Measurements from ENCODE around the gene MEP1B. TPM values are rescaled to one million over a fixed set of nuclear protein-coding genes. Genes with fewer than 3 reads are reported as not detected.

Gene MEP1B
- total and polyA plus RNA-seq, 9 donors: 0.10 to 0.72 (median 0.10) TPM; not detected in 6

- TF ChIP-seq, protein P1, sequence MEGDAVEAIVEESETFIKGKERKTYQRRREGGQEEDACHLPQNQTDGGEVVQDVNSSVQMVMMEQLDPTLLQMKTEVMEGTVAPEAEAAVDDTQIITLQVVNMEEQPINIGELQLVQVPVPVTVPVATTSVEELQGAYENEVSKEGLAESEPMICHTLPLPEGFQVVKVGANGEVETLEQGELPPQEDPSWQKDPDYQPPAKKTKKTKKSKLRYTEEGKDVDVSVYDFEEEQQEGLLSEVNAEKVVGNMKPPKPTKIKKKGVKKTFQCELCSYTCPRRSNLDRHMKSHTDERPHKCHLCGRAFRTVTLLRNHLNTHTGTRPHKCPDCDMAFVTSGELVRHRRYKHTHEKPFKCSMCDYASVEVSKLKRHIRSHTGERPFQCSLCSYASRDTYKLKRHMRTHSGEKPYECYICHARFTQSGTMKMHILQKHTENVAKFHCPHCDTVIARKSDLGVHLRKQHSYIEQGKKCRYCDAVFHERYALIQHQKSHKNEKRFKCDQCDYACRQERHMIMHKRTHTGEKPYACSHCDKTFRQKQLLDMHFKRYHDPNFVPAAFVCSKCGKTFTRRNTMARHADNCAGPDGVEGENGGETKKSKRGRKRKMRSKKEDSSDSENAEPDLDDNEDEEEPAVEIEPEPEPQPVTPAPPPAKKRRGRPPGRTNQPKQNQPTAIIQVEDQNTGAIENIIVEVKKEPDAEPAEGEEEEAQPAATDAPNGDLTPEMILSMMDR (IDR thresholded peaks at IDR 0.05): no peak
- TF ChIP-seq EP300 (IDR thresholded peaks at IDR 0.05): no peak
- no peak for TF ChIP-seq POLR2A (IDR thresholded peaks at IDR 0.05)
- 86 to 88% (median 88%) methylated on average over 2 of the region's 2 CpGs for WGBS, 3 donors
Measured at GRCh38 chr18:32242395-32242794, 52.6 kb downstream of the MEP1B start.

DNA sequence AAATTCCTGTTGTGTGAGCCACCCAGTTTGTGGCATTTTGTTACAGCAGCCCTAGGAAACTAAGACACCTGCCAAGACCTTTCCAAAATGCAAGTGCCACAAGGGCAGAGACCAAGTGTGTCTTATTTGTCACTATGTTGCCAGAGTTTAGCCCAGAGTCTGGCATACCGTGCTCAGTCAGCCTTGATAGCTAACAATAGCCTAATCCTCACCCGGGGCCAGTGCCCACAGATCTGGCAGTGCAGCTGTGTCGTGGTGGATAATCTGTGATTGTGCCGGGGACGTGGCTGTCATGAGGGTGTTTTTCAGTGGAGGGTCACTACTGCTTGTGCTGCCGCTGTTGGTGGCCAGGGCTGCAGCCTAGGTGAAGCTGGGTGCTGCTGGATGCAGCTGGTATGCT is 53.5 kb downstream of the MEP1B start:
- WGBS, 3 donors: 89 to 93% (median 93%) methylated on average over 6 of the region's 6 CpGs
- H3K4me1 ChIP-seq (ENCODE audit: insufficient read depth): no peaks in the 10 kb centered on the region
- no peaks in the 10 kb centered on the region for H3K9me3 ChIP-seq
- H3K4me3 ChIP-seq: no peak overlapping the region
- no peak overlapping the region for H3K27ac ChIP-seq
- intact Hi-C loops (cut with DNase I): no loop called here
- no peak for DNase-seq
- no peaks in the 10 kb centered on the region for H3K27me3 ChIP-seq
- TF ChIP-seq POLR2A (IDR thresholded peaks at IDR 0.05) (no peak), EP300 (IDR thresholded peaks at IDR 0.05) (no peak)
- TF ChIP-seq, protein P1 (IDR thresholded peaks at IDR 0.05): no peak
- H3K36me3 ChIP-seq: no peaks in the 10 kb centered on the region

More at GRCh38 chr18:32242395-32242794, 52.6 kb downstream of the MEP1B start:
- Histone ChIP-seq H3K27me3 (no peaks in the 10 kb centered on the region), H3K4me1 (ENCODE audit: insufficient read depth) (no peaks in the 10 kb centered on the region), H3K4me3 (no peak overlapping the region), H3K9me3 (no peaks in the 10 kb centered on the region), H3K36me3 (no peaks in the 10 kb centered on the region), H3K27ac (no peak overlapping the region)
- no peak for DNase-seq
- intact Hi-C loops (cut with DNase I): no loop called here

DNA sequence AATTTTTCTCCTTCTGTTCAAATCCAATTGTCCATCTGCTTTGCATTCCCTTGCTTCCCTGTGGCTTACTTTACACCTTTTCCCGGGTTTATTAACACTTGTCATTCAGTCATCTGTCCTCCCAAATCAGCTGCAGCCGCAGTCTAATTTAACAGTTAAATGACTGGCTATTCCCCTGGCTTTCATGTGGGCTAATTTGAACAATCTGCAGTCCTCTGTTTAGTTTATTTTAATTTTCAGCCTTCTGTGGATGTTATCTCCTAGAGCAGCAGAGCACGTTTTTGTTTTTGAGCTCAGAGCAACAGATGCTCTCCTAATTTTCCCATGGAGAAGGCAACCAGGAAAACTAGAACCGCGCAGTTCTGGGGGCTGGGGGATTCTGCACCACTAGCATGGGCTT is 55.0 kb downstream of the MEP1B start:
- Histone ChIP-seq H3K4me1 (ENCODE audit: insufficient read depth) (no peaks in the 10 kb centered on the region), H3K27me3 (no peaks in the 10 kb centered on the region), H3K27ac (no peak overlapping the region), H3K36me3 (no peaks in the 10 kb centered on the region), H3K9me3 (no peaks in the 10 kb centered on the region), H3K4me3 (no peak overlapping the region)
- WGBS, 3 donors: 23 to 50% (median 25%) methylated on average over 5 of the region's 5 CpGs
- intact Hi-C loops (cut with DNase I): no loop called here
- TF ChIP-seq POLR2A (IDR thresholded peaks at IDR 0.05) (no peak), EP300 (IDR thresholded peaks at IDR 0.05) (no peak)
- TF ChIP-seq, protein P1 (IDR thresholded peaks at IDR 0.05): no peak
- no peak for DNase-seq

- Histone ChIP-seq H3K27ac (no peak overlapping the region), H3K36me3 (no peaks in the 10 kb centered on the region), H3K4me3 (no peak overlapping the region), H3K27me3 (no peaks in the 10 kb centered on the region), H3K9me3 (no peaks in the 10 kb centered on the region), H3K4me1 (ENCODE audit: insufficient read depth) (no peaks in the 10 kb centered on the region)
- intact Hi-C loops (cut with DNase I): no loop called here
- no peak for DNase-seq
- 75 to 78% (median 78%) methylated on average over 8 of the region's 8 CpGs for WGBS, 3 donors
- TF ChIP-seq EP300 (IDR thresholded peaks at IDR 0.05): no peak
- TF ChIP-seq POLR2A (IDR thresholded peaks at IDR 0.05): no peak
- TF ChIP-seq, protein P1 (IDR thresholded peaks at IDR 0.05): no peak
Measured at GRCh38 chr18:32249147-32249929, 59.5 kb downstream of the MEP1B start.

Data from ovary (tissue), 9 donors.